Measurements from ENCODE around the gene NCOA5. TPM values are rescaled to one million over a fixed set of nuclear protein-coding genes. Genes with fewer than 3 reads are reported as not detected.

Gene NCOA5
- total and polyA plus RNA-seq, 2 donors from 2014 or later = 15.4 to 28.3 TPM

DNA sequence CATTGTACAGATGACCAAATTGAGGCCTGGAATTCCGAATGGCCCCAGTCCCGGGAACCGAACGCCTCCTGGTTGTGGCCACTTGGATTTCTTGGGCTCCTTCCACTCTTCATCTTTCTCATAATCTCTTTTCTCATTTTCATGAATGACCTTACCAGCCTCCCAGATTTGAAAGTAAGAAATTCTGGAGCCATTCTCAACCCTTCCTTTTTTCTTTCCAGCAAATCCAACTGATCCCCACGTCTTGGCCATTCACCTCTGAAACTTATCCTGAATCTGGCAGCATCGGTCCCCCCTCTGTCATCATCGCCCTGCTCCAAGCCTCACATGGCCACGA lies 66.6 kb downstream of the NCOA5 start:
- intact Hi-C loops (cut with DNase I) = no loop called here
- no peak overlapping the region for H3K27ac ChIP-seq (ENCODE audit: low read depth in 2 of 2, low read length in 2 of 2)
- FAIRE-seq (no peak), DNase-seq (no peak)
- no peaks in the 10 kb centered on the region for H3K9me3 ChIP-seq (ENCODE audit: control insufficient read depth in 2 of 3, insufficient read depth in 1 of 3, low read length in 3 of 3)
- no peak overlapping the region for H3K4me3 ChIP-seq (ENCODE audit: low read length in 3 of 3)
- no peaks in the 10 kb centered on the region for H3K36me3 ChIP-seq (ENCODE audit: control insufficient read depth in 2 of 3, insufficient read depth in 3 of 3, low read length in 3 of 3)
- no peak overlapping the region for H3K9ac ChIP-seq (ENCODE audit: low read length in 3 of 3)
- no peaks in the 10 kb centered on the region for H3K4me1 ChIP-seq (ENCODE audit: control insufficient read depth in 2 of 3, insufficient read depth in 2 of 3, low read depth in 1 of 3, low read length in 3 of 3)
- H3K27me3 ChIP-seq (ENCODE audit: control insufficient read depth, insufficient read depth, low read length) = peaks cover 13% of the 10 kb centered on the region
- TF ChIP-seq, protein P1, sequence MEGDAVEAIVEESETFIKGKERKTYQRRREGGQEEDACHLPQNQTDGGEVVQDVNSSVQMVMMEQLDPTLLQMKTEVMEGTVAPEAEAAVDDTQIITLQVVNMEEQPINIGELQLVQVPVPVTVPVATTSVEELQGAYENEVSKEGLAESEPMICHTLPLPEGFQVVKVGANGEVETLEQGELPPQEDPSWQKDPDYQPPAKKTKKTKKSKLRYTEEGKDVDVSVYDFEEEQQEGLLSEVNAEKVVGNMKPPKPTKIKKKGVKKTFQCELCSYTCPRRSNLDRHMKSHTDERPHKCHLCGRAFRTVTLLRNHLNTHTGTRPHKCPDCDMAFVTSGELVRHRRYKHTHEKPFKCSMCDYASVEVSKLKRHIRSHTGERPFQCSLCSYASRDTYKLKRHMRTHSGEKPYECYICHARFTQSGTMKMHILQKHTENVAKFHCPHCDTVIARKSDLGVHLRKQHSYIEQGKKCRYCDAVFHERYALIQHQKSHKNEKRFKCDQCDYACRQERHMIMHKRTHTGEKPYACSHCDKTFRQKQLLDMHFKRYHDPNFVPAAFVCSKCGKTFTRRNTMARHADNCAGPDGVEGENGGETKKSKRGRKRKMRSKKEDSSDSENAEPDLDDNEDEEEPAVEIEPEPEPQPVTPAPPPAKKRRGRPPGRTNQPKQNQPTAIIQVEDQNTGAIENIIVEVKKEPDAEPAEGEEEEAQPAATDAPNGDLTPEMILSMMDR (IDR thresholded peaks at IDR 0.05; ENCODE audit: borderline replicate concordance, extremely low read depth, insufficient read depth) = no peak

DNA sequence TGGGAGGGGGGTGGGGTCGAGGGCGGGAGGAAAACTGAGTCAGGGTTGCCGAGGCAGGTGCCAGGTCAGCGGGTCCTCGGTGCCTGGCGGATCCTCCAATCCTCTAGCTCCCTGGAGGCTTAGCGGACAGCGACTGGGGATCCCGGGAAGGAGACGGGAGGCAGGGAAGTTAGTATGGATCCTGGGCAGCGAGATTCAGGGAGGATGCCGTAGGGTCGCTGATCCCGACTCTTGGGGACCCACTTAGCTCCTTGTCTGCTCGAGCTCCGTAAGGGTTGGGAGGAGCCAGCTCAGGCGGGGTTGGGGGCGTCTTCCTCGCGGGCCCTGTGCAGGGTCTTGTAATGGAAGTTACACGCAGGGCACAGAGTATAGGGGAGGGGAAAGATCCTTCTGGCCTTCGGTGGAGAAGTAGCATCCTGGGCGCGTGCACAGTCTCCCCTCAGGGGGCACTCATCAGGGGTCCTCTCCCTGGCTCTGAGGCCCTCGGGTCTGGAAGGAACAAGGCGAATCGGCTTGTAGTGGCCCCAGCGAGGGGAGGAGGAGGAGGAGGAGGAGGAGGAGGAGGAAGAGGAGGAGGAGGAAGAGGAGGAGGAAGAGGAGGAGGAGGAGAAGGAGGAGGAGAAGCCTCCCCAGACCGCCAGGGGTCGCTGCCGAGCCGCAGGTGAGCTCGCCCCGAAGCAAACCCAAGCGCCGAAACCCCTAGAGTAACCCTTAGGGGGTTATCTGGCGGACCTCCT lies 67.2 kb downstream of the NCOA5 start:
- Histone ChIP-seq H3K9me3 (ENCODE audit: control insufficient read depth in 2 of 3, insufficient read depth in 1 of 3, low read length in 3 of 3) (no peaks in the 10 kb centered on the region), H3K27me3 (ENCODE audit: control insufficient read depth, insufficient read depth, low read length) (peaks cover 11% of the 10 kb centered on the region), H3K36me3 (ENCODE audit: control insufficient read depth in 2 of 3, insufficient read depth in 3 of 3, low read length in 3 of 3) (no peaks in the 10 kb centered on the region), H3K9ac (ENCODE audit: low read length in 3 of 3) (no peak overlapping the region), H3K27ac (ENCODE audit: low read depth in 2 of 2, low read length in 2 of 2) (no peak overlapping the region), H3K4me3 (ENCODE audit: low read length in 3 of 3) (no peak overlapping the region), H3K4me1 (ENCODE audit: control insufficient read depth in 2 of 3, insufficient read depth in 2 of 3, low read depth in 1 of 3, low read length in 3 of 3) (no peaks in the 10 kb centered on the region)
- intact Hi-C loops (cut with DNase I) = no loop called here
- DNase-seq (peak in 3 of 5 donors; percentile 26 to 46 (median 38)), FAIRE-seq (no peak)
- TF ChIP-seq, protein P1 (IDR thresholded peaks at IDR 0.05; ENCODE audit: borderline replicate concordance, extremely low read depth, insufficient read depth) = peak; percentile 62

DNA sequence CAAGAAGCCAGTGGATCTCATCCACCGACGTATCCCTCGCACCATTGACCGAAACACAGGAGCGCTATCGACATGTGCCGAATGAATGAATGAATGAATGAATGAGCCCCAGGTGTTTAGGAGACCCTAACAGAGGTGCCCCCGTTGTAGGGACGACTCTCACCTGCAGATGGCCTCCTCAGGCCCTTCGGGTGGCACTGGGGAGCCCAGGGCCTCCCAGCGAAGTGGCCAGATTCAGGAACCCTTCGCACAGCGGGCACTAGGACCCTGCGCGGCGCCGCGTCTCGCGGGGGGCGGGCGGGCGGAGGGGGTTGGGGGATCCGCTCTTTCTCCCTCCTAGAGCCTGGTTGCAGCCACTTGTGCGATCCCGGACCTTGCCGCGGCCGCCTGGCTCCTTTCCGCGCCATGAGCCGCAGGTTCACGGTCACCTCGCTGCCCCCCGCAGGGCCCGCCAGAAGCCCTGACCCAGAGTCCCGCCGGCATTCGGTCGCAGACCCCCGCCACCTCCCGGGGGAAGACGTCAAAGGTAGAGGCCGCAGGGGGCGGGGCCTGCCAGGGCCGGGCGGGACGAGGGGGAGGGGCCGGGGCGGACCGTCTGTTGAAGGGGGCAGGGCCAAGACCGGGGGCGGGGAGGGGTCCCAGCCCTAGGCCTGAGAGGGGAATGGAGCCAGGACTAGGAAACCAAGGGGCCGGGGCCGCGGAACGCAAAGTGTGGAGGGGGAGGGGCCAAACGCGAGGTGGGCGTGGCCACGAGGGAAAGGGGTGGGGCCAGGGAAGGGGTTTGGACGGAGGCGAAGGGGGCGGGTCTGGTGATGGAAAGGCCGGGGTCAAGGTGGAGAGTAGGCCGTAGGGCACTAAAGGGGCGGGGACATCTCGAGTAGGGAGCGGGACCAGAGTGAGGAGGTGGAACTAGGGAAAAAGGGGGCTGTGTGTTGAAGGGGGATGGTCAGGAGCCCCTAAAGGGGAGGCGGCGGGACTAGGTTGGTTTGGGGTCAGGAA lies 68.1 kb downstream of the NCOA5 start:
- Histone ChIP-seq H3K9ac (ENCODE audit: low read length in 3 of 3) (no peak overlapping the region), H3K4me1 (ENCODE audit: control insufficient read depth in 2 of 3, insufficient read depth in 2 of 3, low read depth in 1 of 3, low read length in 3 of 3) (no peaks in the 10 kb centered on the region), H3K27me3 (ENCODE audit: control insufficient read depth, insufficient read depth, low read length) (peaks cover 11% of the 10 kb centered on the region), H3K36me3 (ENCODE audit: control insufficient read depth in 2 of 3, insufficient read depth in 3 of 3, low read length in 3 of 3) (no peaks in the 10 kb centered on the region), H3K4me3 (ENCODE audit: low read length in 3 of 3) (no peak overlapping the region), H3K9me3 (ENCODE audit: control insufficient read depth in 2 of 3, insufficient read depth in 1 of 3, low read length in 3 of 3) (no peaks in the 10 kb centered on the region), H3K27ac (ENCODE audit: low read depth in 2 of 2, low read length in 2 of 2) (no peak overlapping the region)
- DNase-seq (peak; percentile 45 to 88 (median 67)), FAIRE-seq (no peak)
- intact Hi-C loops (cut with DNase I) = no loop called here
- TF ChIP-seq, protein P1 (IDR thresholded peaks at IDR 0.05; ENCODE audit: borderline replicate concordance, extremely low read depth, insufficient read depth) = no peak

All from kidney (tissue), 14 donors.